Activated B cell treated with CpG ODN at 0.5 μM for 24 hours (primary cell): ENCODE data around the gene ANXA4. TPM values are rescaled to one million over a fixed set of nuclear protein-coding genes. Genes with fewer than 3 reads are reported as not detected.
"Not testable (repeated sequence)": the region's sequence is repeated elsewhere in the genome, so short reads cannot be mapped to it uniquely, and the experiment has no call there.

Experiments used
- ATAC-seq: fragments of 200-7000 bp; cut with Tn5 transposase; one replicate; pipeline ENCODE4 v1.10.0; 2021; ENCODE audit warnings: low read depth, mild to moderate bottlenecking, moderate library complexity
- CTCF ChIA-PET: fragments of 350-600 bp; sonication (Branson Sonifier 250); formaldehyde crosslinking; loops from one replicate; lab custom pipeline; 2021; ENCODE audit warnings: antibody characterized with exemption; lab: Charles Lee
- POLR2A ChIA-PET: fragments of 350-600 bp; sonication (Branson Sonifier 250); formaldehyde crosslinking; loops from one replicate; lab custom pipeline; 2021; ENCODE audit warnings: antibody characterized with exemption; lab: Charles Lee
- DNase-seq: peaks from one replicate; pipeline ENCODE4 v3.0.0; 2022
- H3K27ac Mint-ChIP-seq: one replicate; pipeline ENCODE4 v1.8.0; 2020; ENCODE audit warnings: mixed read lengths
- H3K27me3 Mint-ChIP-seq: one replicate; pipeline ENCODE4 v1.8.0; 2021; ENCODE audit warnings: mixed read lengths
- H3K36me3 Mint-ChIP-seq: one replicate; pipeline ENCODE4 v1.8.0; 2021; ENCODE audit warnings: low read depth, mixed read lengths
- H3K4me1 Mint-ChIP-seq: one replicate; pipeline ENCODE4 v1.8.0; 2021; ENCODE audit warnings: mixed read lengths
- H3K4me3 Mint-ChIP-seq: one replicate; pipeline ENCODE4 v1.8.0; 2020; ENCODE audit warnings: mild to moderate bottlenecking, mixed read lengths
- H3K9me3 Mint-ChIP-seq: one replicate; pipeline ENCODE4 v1.8.0; 2020; ENCODE audit warnings: mixed read lengths
- CTCF ChIP-seq: fragments of 200-600 bp; IDR thresholded peaks from one replicate; pipeline ENCODE4 v1.8.0; 2022; ENCODE audit warnings: antibody characterized with exemption, mild to moderate bottlenecking
- intact Hi-C: fragments of 100-400 bp; cut with micrococcal nuclease; formaldehyde crosslinking; loops from one replicate; pipeline ENCODE4 v1.15.1; 2024
- total RNA-seq: library from RNA; stranded (reverse); gene quantifications from 2 replicates; pipeline ENCODE4 v1.2.3, GENCODE V29; 2022

The ANXA4 gene
- total RNA-seq, 1 donor from 2014 or later = 32.0 TPM

- POLR2A ChIA-PET = no interaction called here
- no peak for ATAC-seq
Measured at GRCh38 chr2:69704446-69704845, 37.5 kb upstream of the ANXA4 start.

GRCh38 chr2:69709290-69709689 is 32.6 kb upstream of the ANXA4 start:
- no peak overlapping the region for H3K4me3 Mint-ChIP-seq
- H3K27ac Mint-ChIP-seq = no peak overlapping the region
- H3K36me3 Mint-ChIP-seq = no peaks in the 10 kb centered on the region
- no peak for TF ChIP-seq CTCF
- POLR2A ChIA-PET = interaction anchor here (0.7 kb wide), 1 partner anchor 706 kb away, joined by 7 read pairs; no protein-coding TSS in a partner anchor
- intact Hi-C loops = no loop called here
- ATAC-seq = no peak
- CTCF ChIA-PET = no interaction called here
- peaks cover 37% of the 10 kb centered on the region for H3K27me3 Mint-ChIP-seq
- H3K4me1 Mint-ChIP-seq = no peaks in the 10 kb centered on the region
- H3K9me3 Mint-ChIP-seq = peaks cover 4% of the 10 kb centered on the region
- no peak for DNase-seq

More at GRCh38 chr2:69704446-69704845, 37.5 kb upstream of the ANXA4 start:
- Mint-ChIP-seq H3K27me3 (peaks cover 33% of the 10 kb centered on the region), H3K4me3 (no peak overlapping the region), H3K4me1 (peaks cover 5% of the 10 kb centered on the region), H3K36me3 (no peaks in the 10 kb centered on the region), H3K27ac (no peak overlapping the region), H3K9me3 (no peaks in the 10 kb centered on the region)
- CTCF ChIA-PET = no interaction called here
- intact Hi-C loops = no loop called here
- no peak for TF ChIP-seq CTCF
- DNase-seq = no peak

- ChIA-PET POLR2A (no interaction called here), CTCF (interaction anchor here (0.8 to 1.8 kb wide), 2 partner anchors 13 to 151 kb away, joined by 3 to 8 read pairs; no protein-coding TSS in a partner anchor)
- Mint-ChIP-seq H3K36me3 (no peaks in the 10 kb centered on the region), H3K4me3 (no peak overlapping the region), H3K9me3 (peaks cover 4% of the 10 kb centered on the region), H3K27ac (no peak overlapping the region), H3K4me1 (peaks cover 4% of the 10 kb centered on the region), H3K27me3 (peaks cover 55% of the 10 kb centered on the region)
- ATAC-seq (no peak), DNase-seq (no peak)
- no peak for TF ChIP-seq CTCF
- intact Hi-C loops = loop anchor here (5.0 kb wide), 1 partner anchor 325 kb away; the partner anchor contains the start of gene GFPT1
Measured at GRCh38 chr2:69711971-69712370, 30.0 kb upstream of the ANXA4 start.

GRCh38 chr2:69714024-69714423 is 27.9 kb upstream of the ANXA4 start:
- Mint-ChIP-seq H3K4me3 (no peak overlapping the region), H3K9me3 (peaks cover 4% of the 10 kb centered on the region), H3K4me1 (peaks cover 4% of the 10 kb centered on the region), H3K36me3 (no peaks in the 10 kb centered on the region), H3K27ac (no peak overlapping the region), H3K27me3 (peaks cover 52% of the 10 kb centered on the region)
- no peak for ATAC-seq
- intact Hi-C loops = loop anchor here (1.0 to 5.0 kb wide), 9 partner anchors 21 to 687 kb away; partner anchors contain the start of genes AAK1, GFPT1 and NFU1
- no peak for DNase-seq
- TF ChIP-seq CTCF = no peak
- CTCF ChIA-PET = interaction anchor here (0.9 to 3.1 kb wide), 6 partner anchors 11 to 1250 kb away, joined by 3 to 15 read pairs (median 4); partner anchors contain the start of gene NFU1
- POLR2A ChIA-PET = no interaction called here

- DNase-seq = peak; percentile 69
- intact Hi-C loops = loop anchor here (1.0 to 5.0 kb wide), 9 partner anchors 22 to 688 kb away; partner anchors contain the start of genes AAK1, GFPT1 and NFU1
- H3K9me3 Mint-ChIP-seq, POLR2A ChIA-PET, H3K4me1 Mint-ChIP-seq, H3K27ac Mint-ChIP-seq, H3K36me3 Mint-ChIP-seq, H3K4me3 Mint-ChIP-seq: not testable (repeated sequence)
- peaks cover 48% of the 10 kb centered on the region for H3K27me3 Mint-ChIP-seq
- ATAC-seq = peak; percentile 86
- CTCF ChIA-PET = interaction anchor here (0.9 to 3.1 kb wide), 7 partner anchors 20 to 278 kb away, joined by 3 to 15 read pairs (median 5); partner anchors contain the start of gene NFU1
Measured at GRCh38 chr2:69714539-69715220, 27.3 kb upstream of the ANXA4 start.
